Suprapubic skin (tissue), 3 donors: Measurements from ENCODE around the gene LRRIQ3.

ENCODE experiments used
- CTCF ChIP-seq, 2 donors: fragments of 200-600 bp in 1 of 2; fragments of 450-650 bp in 1 of 2; sonication (generic) in 1 of 2; IDR thresholded peaks; one replicate each; pipeline ENCODE4 v1.5.1; 2016 to 2019; ENCODE audit warnings: antibody characterized with exemption in 2 of 2, mild to moderate bottlenecking in 1 of 2, moderate library complexity in 1 of 2
- POLR2AphosphoS5 ChIP-seq, 3 donors: sonication (generic); formaldehyde crosslinking; IDR thresholded peaks; one replicate each; pipeline ENCODE4 v1.6.1; 2017; ENCODE audit warnings: antibody characterized with exemption in 3 of 3

GRCh38 chr1:74197255-74197654, 721 bp downstream of the LRRIQ3 start:
- no peak for TF ChIP-seq CTCF (IDR thresholded peaks at IDR 0.05)
- no peak for TF ChIP-seq POLR2AphosphoS5 (IDR thresholded peaks at IDR 0.05)
